ENCODE results near the gene GNAL.
"Not testable (repeated sequence)": the region's sequence is repeated elsewhere in the genome, so short reads cannot be mapped to it uniquely, and the experiment has no call there.

The GNAL gene

GRCh38 chr18:11854554-11854953, 165.5 kb downstream of the GNAL start:
- ATAC-seq, result not testable (repeated sequence)

- no peak for ATAC-seq
Observed at GRCh38 chr18:11857177-11857887, 168.3 kb downstream of the GNAL start.

- no peak for ATAC-seq
Observed at GRCh38 chr18:11859282-11859830, 170.3 kb downstream of the GNAL start.

GRCh38 chr18:11859903-11860407, 170.9 kb downstream of the GNAL start:
- ATAC-seq, result no peak

- no peak for ATAC-seq
Observed at GRCh38 chr18:11860594-11861450, 171.8 kb downstream of the GNAL start.

GRCh38 chr18:11861583-11862288, 172.7 kb downstream of the GNAL start:
- ATAC-seq, result no peak

- ATAC-seq, result no peak
Observed at GRCh38 chr18:11862468-11863137, 173.5 kb downstream of the GNAL start.

- ATAC-seq, result no peak
Observed at GRCh38 chr18:11864471-11864870, 175.4 kb downstream of the GNAL start.

- ATAC-seq, result no peak
Observed at GRCh38 chr18:11865071-11865470, 176.0 kb downstream of the GNAL start.

GRCh38 chr18:11866329-11866728, 177.3 kb downstream of the GNAL start:
- ATAC-seq, result no peak

GRCh38 chr18:11866764-11867163, 177.7 kb downstream of the GNAL start:
- ATAC-seq, result no peak

GRCh38 chr18:11868230-11868629, 179.2 kb downstream of the GNAL start:
- ATAC-seq, result no peak

GRCh38 chr18:11871501-11871900, 182.4 kb downstream of the GNAL start:
- peak; percentile 38 to 66 for ATAC-seq

GRCh38 chr18:11872479-11873136, 183.5 kb downstream of the GNAL start:
- ATAC-seq, result no peak

GRCh38 chr18:11873670-11874340, 184.7 kb downstream of the GNAL start:
- no peak for ATAC-seq

GRCh38 chr18:11874676-11875075, 185.6 kb downstream of the GNAL start:
- no peak for ATAC-seq

GRCh38 chr18:11877497-11878135, 188.6 kb downstream of the GNAL start:
- no peak for ATAC-seq

GRCh38 chr18:11880586-11881304, 191.7 kb downstream of the GNAL start:
- ATAC-seq, result no peak

GRCh38 chr18:11882636-11883035, 193.6 kb downstream of the GNAL start:
- ATAC-seq, result no peak

GRCh38 chr18:11883153-11883552, 194.1 kb downstream of the GNAL start:
- peak in 1 of 2 donors; percentile 30 for ATAC-seq

All from activated CD4-positive, CD25-positive, alpha-beta regulatory T cell treated with anti-CD3 and anti-CD28 coated beads, Interleukin-2, amount 50 U/mL, for 24 hours (primary cell).